ENCODE data around the gene NFIX.

Gene NFIX

GRCh38 chr19:13134626-13135025, 139.4 kb downstream of the NFIX start:
- no peak for DNase-seq

- no peak for DNase-seq
Observed at GRCh38 chr19:13135068-13136062, 140.1 kb downstream of the NFIX start.

DNA sequence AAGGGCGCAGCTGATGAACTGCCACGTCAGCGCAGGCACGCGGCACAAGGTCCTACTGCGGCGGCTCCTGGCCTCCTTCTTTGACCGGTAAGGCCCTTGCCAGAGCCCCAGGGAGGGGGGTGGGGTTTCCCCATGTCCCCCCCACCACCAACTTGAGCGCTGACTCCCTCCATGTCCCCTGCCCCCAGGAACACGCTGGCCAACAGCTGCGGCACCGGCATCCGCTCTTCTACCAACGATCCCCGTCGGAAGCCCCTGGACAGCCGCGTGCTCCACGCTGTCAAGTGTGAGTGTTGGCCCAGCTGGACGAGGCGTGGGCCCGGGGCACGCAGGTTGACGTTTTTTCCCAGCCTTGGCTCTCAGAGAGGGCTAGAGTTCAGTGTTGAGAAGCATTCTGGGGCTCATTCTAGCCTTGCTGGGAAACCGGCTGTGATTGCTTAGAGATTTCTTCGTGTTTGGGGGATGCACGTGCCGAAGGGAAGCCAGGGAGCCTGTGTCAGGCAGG, 142.1 kb downstream of the NFIX start:
- DNase-seq: no peak

DNA sequence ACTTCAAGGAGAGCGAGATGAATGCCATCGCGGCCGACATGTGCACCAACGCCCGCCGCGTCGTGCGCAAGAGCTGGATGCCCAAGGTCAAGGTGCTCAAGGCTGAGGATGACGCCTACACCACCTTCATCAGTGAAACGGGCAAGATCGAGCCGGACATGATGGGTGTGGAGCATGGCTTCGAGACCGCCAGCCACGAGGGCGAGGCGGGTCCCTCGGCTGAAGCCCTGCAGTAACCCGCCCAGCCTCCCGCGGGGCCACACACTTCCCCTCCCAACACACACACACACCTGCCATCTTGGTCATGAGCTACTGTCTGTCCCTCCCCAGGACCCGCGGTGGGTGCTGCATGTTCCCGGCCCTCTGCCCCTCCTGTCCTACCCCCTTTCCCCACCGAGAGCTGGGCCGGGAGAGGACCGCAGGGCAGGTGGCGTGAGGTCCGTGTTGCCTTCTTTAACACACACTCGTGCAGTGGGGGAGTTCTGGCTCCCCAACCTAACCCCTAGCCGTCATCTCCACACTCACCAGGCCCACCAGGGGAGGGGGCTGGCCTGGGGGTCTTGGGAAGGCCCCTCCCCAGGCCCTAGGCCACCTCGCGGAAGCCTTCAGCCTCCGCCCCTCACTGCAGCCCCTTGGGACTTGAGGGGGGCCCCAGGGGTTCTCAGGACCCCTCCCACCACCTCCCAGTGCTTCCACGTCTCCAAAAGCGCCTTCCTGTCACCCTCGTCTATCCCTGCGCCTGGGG, 143.1 kb downstream of the NFIX start:
- DNase-seq: no peak

- DNase-seq: no peak
Observed at GRCh38 chr19:13138916-13139198, 143.6 kb downstream of the NFIX start.

DNA sequence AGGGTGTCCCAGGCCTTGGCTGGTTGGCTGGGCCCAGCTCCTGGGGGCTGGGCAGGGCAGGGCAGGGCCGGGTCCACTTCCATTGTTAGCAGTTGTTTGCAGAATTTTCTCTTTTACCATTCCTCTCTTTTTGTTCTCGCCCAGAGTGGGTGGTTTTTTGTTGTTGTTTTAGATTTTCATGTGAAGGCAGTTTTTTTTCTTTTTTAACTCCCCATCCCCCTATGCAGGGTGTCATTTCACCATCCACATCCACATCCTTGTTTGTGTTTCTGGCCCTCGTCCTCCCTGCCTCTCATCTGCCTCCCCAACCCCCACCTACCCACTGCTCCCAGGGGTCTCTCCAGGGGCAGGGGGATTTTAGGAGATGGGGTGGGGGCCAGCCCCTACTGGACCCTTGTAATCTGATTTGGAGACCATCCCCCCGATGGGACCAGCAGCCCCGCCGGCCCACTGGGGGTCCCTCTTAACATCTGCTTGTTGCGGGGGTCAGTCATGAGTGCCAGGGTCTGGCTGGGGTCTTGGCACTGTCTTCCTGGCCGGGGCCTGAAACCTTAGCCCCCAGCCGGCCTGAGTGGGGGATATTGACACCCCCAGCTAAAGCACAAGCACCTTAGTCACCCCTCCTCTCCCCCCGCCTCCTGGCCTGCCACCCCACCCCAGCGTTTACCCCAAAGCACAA, 144.5 kb downstream of the NFIX start:
- no peak for DNase-seq

GRCh38 chr19:13146763-13147563, 151.7 kb downstream of the NFIX start:
- DNase-seq: no peak

Data from SW 1271 (cell line).